ENCODE results near the gene PRRX2. TPM values are rescaled to one million over a fixed set of nuclear protein-coding genes. Genes with fewer than 3 reads are reported as not detected.

The PRRX2 gene
- total and polyA plus RNA-seq, 2 experiments from 2014 or later, result 141 to 169 TPM

DNA sequence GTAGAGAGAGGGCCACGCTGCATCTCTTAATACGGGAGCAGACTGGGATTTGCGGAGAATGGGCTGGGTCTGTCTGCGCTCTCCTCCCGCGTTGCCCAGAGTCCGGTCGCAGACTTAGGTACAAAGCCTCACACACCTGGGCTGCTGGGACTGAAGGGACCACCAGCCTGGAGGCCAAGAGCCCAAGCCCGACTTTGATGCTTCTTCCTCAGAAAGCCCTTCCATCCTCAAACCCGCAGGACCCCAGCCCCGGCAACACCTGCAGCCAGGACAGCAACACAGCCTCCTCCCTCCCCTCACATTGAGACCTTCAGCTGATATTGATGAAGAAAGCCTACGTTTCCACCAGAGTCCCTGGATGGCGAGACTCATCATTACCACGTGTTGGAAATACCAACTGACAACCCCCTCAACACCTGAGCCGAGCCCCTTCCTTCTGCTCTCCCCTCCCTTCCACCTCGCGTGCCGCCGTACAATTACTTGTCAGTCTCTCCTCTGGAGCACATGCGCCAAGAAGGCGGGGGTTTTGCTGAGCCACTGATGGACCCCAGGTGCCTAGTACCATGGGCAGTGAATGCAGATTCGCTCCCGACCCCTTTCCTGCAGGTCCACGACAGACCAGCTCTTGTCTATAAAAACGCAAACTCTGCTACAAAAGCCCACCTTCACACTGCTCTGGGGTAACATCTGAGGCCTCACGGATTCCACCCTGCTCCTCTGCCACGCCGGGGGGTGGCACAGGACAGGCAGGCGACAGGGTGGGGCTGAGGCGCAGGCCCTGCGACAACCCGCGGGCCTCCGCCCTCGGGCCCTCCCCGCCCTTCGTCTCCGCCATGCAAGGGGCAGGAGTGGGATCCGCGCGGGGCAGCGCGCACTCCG is 24.3 kb upstream of the PRRX2 start:
- 22 to 23% methylated on average over 34 to 37 of the region's 44 CpGs for WGBS, 2 experiments (ENCODE audit: low coverage in 1 of 2, low lambda C conversion rate in 2 of 2, missing lambda C conversion rate in 2 of 2)
- no peaks in the 10 kb centered on the region for H4K20me1 ChIP-seq (ENCODE audit: insufficient read depth)
- no peaks in the 10 kb centered on the region for H3K27me3 ChIP-seq (replicated peaks; ENCODE audit: insufficient read depth)
- H3K79me2 ChIP-seq (ENCODE audit: insufficient read depth), result peaks cover 58% of the 10 kb centered on the region
- 0 out of 2 replicates have a peak overlapping the region, but pooled peaks have one; percentile 11 for H2AFZ ChIP-seq
- peaks cover 13% of the 10 kb centered on the region; the same call in 1 of the 2 replicates for H3K36me3 ChIP-seq (ENCODE audit: low read depth)
- H3K9me2 ChIP-seq (ENCODE audit: insufficient read depth), result no peaks in the 10 kb centered on the region
- H3K9ac ChIP-seq, result peak overlapping the region; percentile 88
- H3K9me3 ChIP-seq (ENCODE audit: low read depth), result no peaks in the 10 kb centered on the region
- H3K4me3 ChIP-seq, result peak overlapping the region; percentile 84
- H3K4me1 ChIP-seq (ENCODE audit: insufficient read depth), result peaks cover 12% of the 10 kb centered on the region
- DNase-seq, result peak; percentile 59
- peaks cover 5% of the 10 kb centered on the region; the same call in 1 of the 2 replicates for H3F3A ChIP-seq (ENCODE audit: insufficient read depth)
- TF ChIP-seq EZH2 (IDR thresholded peaks at IDR 0.05; ENCODE audit: insufficient read depth, poor library complexity, severe bottlenecking) (no peak), EZH2phosphoT487 (IDR thresholded peaks at IDR 0.05; ENCODE audit: insufficient read depth, low read depth) (no peak)
- peak overlapping the region; percentile 74 for H3K27ac ChIP-seq
- in situ Hi-C loops (cut with MboI), result loop anchor here (5.0 kb wide), 1 partner anchor 146 kb away; no protein-coding TSS in a partner anchor
- peak overlapping the region; percentile 78 for H3K4me2 ChIP-seq (ENCODE audit: unreplicated experiment)

DNA sequence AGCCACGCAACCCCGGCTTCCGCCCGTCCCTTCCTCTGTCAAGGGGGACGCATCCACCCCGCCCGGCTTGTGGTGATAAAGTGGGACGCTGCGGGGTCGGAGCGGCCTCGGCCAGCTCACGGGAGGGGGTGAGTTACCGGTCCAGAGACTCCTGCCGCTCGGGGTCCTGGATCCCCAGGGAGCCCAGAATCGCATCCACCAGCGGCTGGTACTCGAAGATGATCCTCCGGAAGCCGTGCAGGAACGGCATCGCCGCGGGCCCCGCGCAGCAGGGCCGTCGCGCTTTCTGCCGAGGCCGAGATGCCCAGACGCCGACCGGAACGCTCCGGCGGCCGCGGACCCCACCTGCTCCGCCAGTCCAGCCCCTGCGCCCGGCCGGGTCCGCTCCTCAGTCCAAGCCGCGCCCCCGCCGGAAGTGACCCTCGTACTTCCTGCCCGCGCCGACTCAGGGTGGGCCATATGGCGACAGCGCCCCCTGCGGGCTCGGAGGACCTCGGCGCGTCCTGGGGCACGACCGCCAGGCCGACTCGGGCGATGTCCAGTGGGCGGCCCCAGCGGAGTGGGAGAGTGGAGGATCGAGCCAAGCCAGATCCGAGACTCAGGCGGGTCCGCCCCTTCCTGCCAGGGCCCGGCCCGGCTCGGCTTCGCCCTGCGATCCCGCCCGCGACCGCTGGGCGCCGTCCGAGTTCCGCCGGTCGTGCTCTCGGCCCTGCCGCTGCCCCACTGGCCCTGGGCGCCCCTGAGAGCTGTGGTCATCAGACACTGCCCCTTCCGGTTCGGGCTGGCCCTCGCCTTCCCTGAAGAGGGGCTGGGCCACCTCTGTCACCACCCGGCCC is 23.5 kb upstream of the PRRX2 start, which contains the start of gene ASB6:
TSS of gene ASB6 (minus strand) at position 402 of the 836 bp plus-strand sequence. CDS start at position 250, 152 bp downstream.
- H3K27me3 ChIP-seq (replicated peaks; ENCODE audit: insufficient read depth), result no peaks in the 10 kb centered on the region
- H3K4me1 ChIP-seq (ENCODE audit: insufficient read depth), result peaks cover 12% of the 10 kb centered on the region
- H3K9me3 ChIP-seq (ENCODE audit: low read depth), result no peaks in the 10 kb centered on the region
- no peak for TF ChIP-seq EZH2phosphoT487 (IDR thresholded peaks at IDR 0.05; ENCODE audit: insufficient read depth, low read depth)
- TF ChIP-seq EZH2 (IDR thresholded peaks at IDR 0.05; ENCODE audit: insufficient read depth, poor library complexity, severe bottlenecking), result no peak
- in situ Hi-C loops (cut with MboI), result loop anchor here (5.0 kb wide), 1 partner anchor 145 kb away; no protein-coding TSS in a partner anchor
- H3K27ac ChIP-seq, result peak within 1 kb of the TSS; percentile 74
- WGBS, 2 experiments (ENCODE audit: low coverage in 1 of 2, low lambda C conversion rate in 2 of 2, missing lambda C conversion rate in 2 of 2), result 0 to 1% methylated on average over 59 to 90 of the region's 93 CpGs
- H3K4me2 ChIP-seq (ENCODE audit: unreplicated experiment), result peak within 1 kb of the TSS; percentile 78
- no peaks in the 10 kb centered on the region for H3K9me2 ChIP-seq (ENCODE audit: insufficient read depth)
- peaks cover 50% of the 10 kb centered on the region for H3K79me2 ChIP-seq (ENCODE audit: insufficient read depth)
- peak within 1 kb of the TSS; percentile 77 for H2AFZ ChIP-seq
- peak within 1 kb of the TSS; percentile 84 for H3K4me3 ChIP-seq
- peak within 1 kb of the TSS; percentile 88 for H3K9ac ChIP-seq
- H3K36me3 ChIP-seq (ENCODE audit: low read depth), result peaks cover 8% of the 10 kb centered on the region; the same call in 1 of the 2 replicates
- no peaks in the 10 kb centered on the region for H4K20me1 ChIP-seq (ENCODE audit: insufficient read depth)
- H3F3A ChIP-seq (ENCODE audit: insufficient read depth), result peaks cover 5% of the 10 kb centered on the region; the same call in 1 of the 2 replicates
- DNase-seq, result peak; percentile 99

DNA sequence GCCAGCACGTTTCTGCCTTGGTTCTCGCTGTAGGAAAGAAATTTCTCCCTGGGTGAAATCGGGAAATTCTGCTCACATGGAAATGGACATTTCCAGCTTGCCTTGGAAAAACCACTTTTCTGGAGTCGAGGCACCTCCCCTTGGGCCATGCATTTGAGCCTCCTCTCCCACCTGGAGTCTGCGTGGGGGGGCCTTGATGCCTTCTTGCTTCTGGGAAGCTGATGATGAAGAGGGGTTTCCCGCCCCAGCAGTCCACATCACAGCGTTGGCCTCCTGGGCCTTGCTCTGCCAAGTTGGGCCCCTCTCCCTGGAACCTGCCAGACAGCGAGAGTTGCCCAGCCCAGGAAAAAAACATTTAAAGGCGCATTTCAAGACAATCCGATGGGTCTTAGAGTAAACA is 21.7 kb upstream of the PRRX2 start:
- Histone ChIP-seq H3K4me2 (ENCODE audit: unreplicated experiment) (no peak overlapping the region), H3K4me3 (no peak overlapping the region), H3F3A (ENCODE audit: insufficient read depth) (peaks cover 5% of the 10 kb centered on the region; the same call in 1 of the 2 replicates), H3K9me2 (ENCODE audit: insufficient read depth) (no peaks in the 10 kb centered on the region), H3K79me2 (ENCODE audit: insufficient read depth) (peaks cover 32% of the 10 kb centered on the region), H3K36me3 (ENCODE audit: low read depth) (no peaks in the 10 kb centered on the region), H4K20me1 (ENCODE audit: insufficient read depth) (no peaks in the 10 kb centered on the region), H3K9ac (no peak overlapping the region), H3K27ac (no peak overlapping the region), H3K4me1 (ENCODE audit: insufficient read depth) (peaks cover 16% of the 10 kb centered on the region), H3K9me3 (ENCODE audit: low read depth) (no peaks in the 10 kb centered on the region), H2AFZ (no peak overlapping the region), H3K27me3 (replicated peaks; ENCODE audit: insufficient read depth) (no peaks in the 10 kb centered on the region)
- TF ChIP-seq EZH2 (IDR thresholded peaks at IDR 0.05; ENCODE audit: insufficient read depth, poor library complexity, severe bottlenecking), result no peak
- no peak for TF ChIP-seq EZH2phosphoT487 (IDR thresholded peaks at IDR 0.05; ENCODE audit: insufficient read depth, low read depth)
- WGBS, 2 experiments (ENCODE audit: low coverage in 1 of 2, low lambda C conversion rate in 2 of 2, missing lambda C conversion rate in 2 of 2), result 72 to 76% methylated on average over 8 to 10 of the region's 10 CpGs
- in situ Hi-C loops (cut with MboI), result loop anchor here (5.0 kb wide), 1 partner anchor 144 kb away; no protein-coding TSS in a partner anchor
- no peak for DNase-seq

DNA sequence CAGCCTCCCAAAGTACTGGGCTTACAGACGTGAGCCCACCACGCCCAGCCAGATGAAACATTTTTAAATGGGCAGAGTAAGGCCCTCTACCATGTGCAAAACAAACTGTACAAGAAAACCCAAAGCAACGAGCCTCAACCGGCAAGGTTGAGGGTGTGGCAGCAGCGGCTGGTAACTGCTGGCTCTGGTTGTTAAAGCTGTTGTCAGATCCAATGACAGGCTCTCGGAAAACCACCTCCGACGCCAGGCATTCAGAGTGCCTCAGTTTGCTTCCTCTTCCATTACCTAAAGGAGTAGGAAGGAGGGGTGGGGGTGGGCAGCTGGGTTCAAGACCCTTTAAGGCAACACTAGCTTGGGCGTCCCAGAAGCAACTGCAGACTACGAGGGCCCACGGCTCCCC is 21.1 kb upstream of the PRRX2 start:
- no peaks in the 10 kb centered on the region for H4K20me1 ChIP-seq (ENCODE audit: insufficient read depth)
- peaks cover 5% of the 10 kb centered on the region; the same call in 1 of the 2 replicates for H3F3A ChIP-seq (ENCODE audit: insufficient read depth)
- DNase-seq, result no peak
- H3K9me2 ChIP-seq (ENCODE audit: insufficient read depth), result no peaks in the 10 kb centered on the region
- WGBS, 2 experiments (ENCODE audit: low coverage in 1 of 2, low lambda C conversion rate in 2 of 2, missing lambda C conversion rate in 2 of 2), result 53 to 55% methylated on average over 11 of the region's 11 CpGs
- in situ Hi-C loops (cut with MboI), result loop anchor here (5.0 kb wide), 1 partner anchor 143 kb away; no protein-coding TSS in a partner anchor
- no peaks in the 10 kb centered on the region for H3K36me3 ChIP-seq (ENCODE audit: low read depth)
- TF ChIP-seq EZH2 (IDR thresholded peaks at IDR 0.05; ENCODE audit: insufficient read depth, poor library complexity, severe bottlenecking), result no peak
- no peak for TF ChIP-seq EZH2phosphoT487 (IDR thresholded peaks at IDR 0.05; ENCODE audit: insufficient read depth, low read depth)
- no peak overlapping the region for H2AFZ ChIP-seq
- H3K27me3 ChIP-seq (replicated peaks; ENCODE audit: insufficient read depth), result no peaks in the 10 kb centered on the region
- no peak overlapping the region for H3K27ac ChIP-seq
- no peak overlapping the region for H3K4me3 ChIP-seq
- H3K9me3 ChIP-seq (ENCODE audit: low read depth), result no peaks in the 10 kb centered on the region
- H3K4me2 ChIP-seq (ENCODE audit: unreplicated experiment), result no peak overlapping the region
- H3K79me2 ChIP-seq (ENCODE audit: insufficient read depth), result peaks cover 26% of the 10 kb centered on the region
- no peak overlapping the region for H3K9ac ChIP-seq
- peaks cover 16% of the 10 kb centered on the region for H3K4me1 ChIP-seq (ENCODE audit: insufficient read depth)
